Esophagus (tissue), 2 donors: ENCODE data around the gene PLEKHA4. TPM values are rescaled to one million over a fixed set of nuclear protein-coding genes. Genes with fewer than 3 reads are reported as not detected.

Source experiments
- H3K27ac ChIP-seq, 2 donors: one replicate each; pipeline ENCODE4 v1.5.1; 2013; ENCODE audit warnings: low read depth in 2 of 2, mild to moderate bottlenecking in 2 of 2, inconsistent platforms in 1 of 2, low read length in 1 of 2, moderate library complexity in 1 of 2
- H3K27me3 ChIP-seq, 2 donors: one replicate each; pipeline ENCODE4 v1.6.1; 2013; ENCODE audit warnings: low read length in 2 of 2, control low read depth in 1 of 2, mild to moderate bottlenecking in 1 of 2; ENCODE audit not compliant: insufficient read depth in 2 of 2, control insufficient read depth in 1 of 2
- H3K36me3 ChIP-seq, 2 donors: one replicate each; pipeline ENCODE4 v1.6.1; 2013; ENCODE audit warnings: low read length in 1 of 2; ENCODE audit not compliant: control insufficient read depth in 2 of 2, insufficient read depth in 2 of 2
- H3K4me1 ChIP-seq, 2 donors: one replicate each; pipeline ENCODE4 v1.6.1; 2013; ENCODE audit warnings: low read length in 1 of 2; ENCODE audit not compliant: control insufficient read depth in 2 of 2, insufficient read depth in 2 of 2
- H3K4me3 ChIP-seq, 2 donors: one replicate each; pipeline ENCODE4 v1.5.1; 2013; ENCODE audit warnings: low read length in 2 of 2, mild to moderate bottlenecking in 2 of 2, low read depth in 1 of 2, moderate library complexity in 1 of 2
- H3K9me3 ChIP-seq, 2 donors: one replicate each; pipeline ENCODE4 v1.6.1; 2013; ENCODE audit warnings: mild to moderate bottlenecking in 2 of 2, low read depth in 1 of 2, low read length in 1 of 2, moderate library complexity in 1 of 2; ENCODE audit not compliant: control insufficient read depth in 2 of 2, insufficient read depth in 1 of 2
- WGBS, 2 donors: extraction: QIAGEN DNeasy Blood & Tissue Kit; methylation state at CpG; one replicate each; pipeline ENCODE4 v1.1.7; 2013; 5-methylcytosine and 5-hydroxymethylcytosine counted together
- polyA plus RNA-seq, 2 donors: library from polyadenylated mRNA; stranded (reverse); fragments of 200-250 nt; gene quantifications; one replicate each; pipeline ENCODE4 v1.2.3, GENCODE V29; 2013
- donor health status: healthy with polysubstance abuse.
- donor health status: Bipolar disorder and iron deficiency.

Gene PLEKHA4
- polyA plus RNA-seq, 2 donors, result 8.6 to 9.2 TPM

GRCh38 chr19:48806818-48807589 lies 61.4 kb downstream of the PLEKHA4 start:
- H3K4me3 ChIP-seq, result no peak overlapping the region
- H3K4me1 ChIP-seq, result peaks cover 3 to 7% of the 10 kb centered on the region in 2 donors
- peaks cover 0 to 4% of the 10 kb centered on the region in 2 donors for H3K36me3 ChIP-seq
- no peaks in the 10 kb centered on the region for H3K9me3 ChIP-seq
- no peak overlapping the region for H3K27ac ChIP-seq
- WGBS, 2 donors, result 75 to 83% methylated on average over 17 of the region's 17 CpGs
- H3K27me3 ChIP-seq, result no peaks in the 10 kb centered on the region

GRCh38 chr19:48806518-48806817 lies 61.9 kb downstream of the PLEKHA4 start:
- peaks cover 0 to 4% of the 10 kb centered on the region in 2 donors for H3K36me3 ChIP-seq
- H3K4me1 ChIP-seq, result peaks cover 3 to 7% of the 10 kb centered on the region in 2 donors
- no peak overlapping the region for H3K4me3 ChIP-seq
- H3K27ac ChIP-seq, result no peak overlapping the region
- no peaks in the 10 kb centered on the region for H3K9me3 ChIP-seq
- WGBS, 2 donors, result 80 to 81% methylated on average over 5 of the region's 5 CpGs
- no peaks in the 10 kb centered on the region for H3K27me3 ChIP-seq

- Histone ChIP-seq H3K9me3 (no peaks in the 10 kb centered on the region), H3K4me3 (no peak overlapping the region), H3K4me1 (peaks cover 3 to 7% of the 10 kb centered on the region in 2 donors), H3K36me3 (peaks cover 0 to 4% of the 10 kb centered on the region in 2 donors), H3K27ac (no peak overlapping the region), H3K27me3 (no peaks in the 10 kb centered on the region)
- 91% methylated on average over 15 of the region's 15 CpGs for WGBS, 2 donors
Measured at GRCh38 chr19:48805452-48805851, 63.0 kb downstream of the PLEKHA4 start.

GRCh38 chr19:48804496-48804895 lies 63.9 kb downstream of the PLEKHA4 start:
- Histone ChIP-seq H3K36me3 (peaks cover 0 to 9% of the 10 kb centered on the region in 2 donors), H3K4me1 (peaks cover 3 to 7% of the 10 kb centered on the region in 2 donors), H3K9me3 (no peaks in the 10 kb centered on the region), H3K27ac (no peak overlapping the region), H3K4me3 (no peak overlapping the region), H3K27me3 (no peaks in the 10 kb centered on the region)
- 83 to 90% methylated on average over 8 of the region's 8 CpGs for WGBS, 2 donors

GRCh38 chr19:48802623-48803022 lies 65.8 kb downstream of the PLEKHA4 start:
- no peak overlapping the region for H3K4me3 ChIP-seq
- H3K27ac ChIP-seq, result no peak overlapping the region
- peaks cover 0 to 15% of the 10 kb centered on the region in 2 donors for H3K36me3 ChIP-seq
- no peaks in the 10 kb centered on the region for H3K27me3 ChIP-seq
- WGBS, 2 donors, result 90 to 93% methylated on average over 2 of the region's 2 CpGs
- peaks cover under 1 to 4% of the 10 kb centered on the region in 2 donors for H3K4me1 ChIP-seq
- H3K9me3 ChIP-seq, result no peaks in the 10 kb centered on the region

- Histone ChIP-seq H3K9me3 (no peaks in the 10 kb centered on the region), H3K27ac (no peak overlapping the region), H3K27me3 (no peaks in the 10 kb centered on the region), H3K4me3 (no peak overlapping the region), H3K36me3 (peaks cover 0 to 11% of the 10 kb centered on the region in 2 donors), H3K4me1 (no peaks in the 10 kb centered on the region)
- WGBS, 2 donors, result 91 to 92% methylated on average over 44 of the region's 44 CpGs
Measured at GRCh38 chr19:48799358-48800300, 68.8 kb downstream of the PLEKHA4 start.

GRCh38 chr19:48798937-48799336 lies 69.5 kb downstream of the PLEKHA4 start:
- WGBS, 2 donors, result 62 to 63% methylated on average over 6 of the region's 6 CpGs

GRCh38 chr19:48797103-48797502 lies 71.3 kb downstream of the PLEKHA4 start:
- WGBS, 2 donors, result 88 to 91% methylated on average over 7 of the region's 7 CpGs
- H3K4me1 ChIP-seq, result no peaks in the 10 kb centered on the region
- no peak overlapping the region for H3K4me3 ChIP-seq
- H3K9me3 ChIP-seq, result no peaks in the 10 kb centered on the region
- peaks cover 0 to 11% of the 10 kb centered on the region in 2 donors for H3K36me3 ChIP-seq
- H3K27ac ChIP-seq, result peak overlapping the region in 1 of 2 donors; percentile 15
- H3K27me3 ChIP-seq, result no peaks in the 10 kb centered on the region

More at GRCh38 chr19:48798937-48799336, 69.5 kb downstream of the PLEKHA4 start:
- no peaks in the 10 kb centered on the region for H3K4me1 ChIP-seq
- H3K27me3 ChIP-seq, result no peaks in the 10 kb centered on the region
- peaks cover 0 to 11% of the 10 kb centered on the region in 2 donors for H3K36me3 ChIP-seq
- no peak overlapping the region for H3K4me3 ChIP-seq
- no peaks in the 10 kb centered on the region for H3K9me3 ChIP-seq
- H3K27ac ChIP-seq, result no peak overlapping the region

- H3K4me1 ChIP-seq, result no peaks in the 10 kb centered on the region
- no peaks in the 10 kb centered on the region for H3K27me3 ChIP-seq
- H3K36me3 ChIP-seq, result peaks cover 0 to 11% of the 10 kb centered on the region in 2 donors
- H3K4me3 ChIP-seq, result no peak overlapping the region
- H3K9me3 ChIP-seq, result no peaks in the 10 kb centered on the region
- WGBS, 2 donors, result 80 to 81% methylated on average over 20 of the region's 20 CpGs
- H3K27ac ChIP-seq, result peak overlapping the region; percentile 86 to 94
Measured at GRCh38 chr19:48796298-48797083, 71.9 kb downstream of the PLEKHA4 start.
